Hematopoietic multipotent progenitor cell treated with erythropoietin and hydrocortisone succinate and interleukin-3 and kit ligand, for 8 days (in vitro differentiated cells): ENCODE results near the gene DDIT4L.
"Not testable (repeated sequence)": the region's sequence is repeated elsewhere in the genome, so short reads cannot be mapped to it uniquely, and the experiment has no call there.

Source experiments
- DNase-seq: peaks from one replicate; pipeline ENCODE4 v3.0.0-alpha.2; 2015

DDIT4L gene

DNA sequence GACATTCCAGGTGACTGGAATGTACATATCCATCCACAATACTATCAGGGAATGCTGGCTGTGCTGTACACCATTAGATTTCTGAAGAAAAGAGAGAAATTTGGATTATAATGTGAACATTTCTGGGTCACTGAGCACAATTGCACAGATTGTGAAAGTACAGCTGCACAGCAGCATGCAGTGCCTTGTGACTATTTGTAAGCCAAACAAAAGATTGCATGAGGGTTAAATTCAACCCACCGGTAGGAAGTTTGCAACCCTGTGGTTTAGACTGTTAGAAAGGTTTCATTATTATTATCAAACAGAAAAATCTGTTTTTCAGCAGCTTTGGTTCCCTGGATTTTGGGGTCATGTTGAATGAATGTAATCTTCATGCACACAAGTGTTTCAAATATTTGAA lies 24.5 kb downstream of the DDIT4L start:
- DNase-seq: no peak

DNA sequence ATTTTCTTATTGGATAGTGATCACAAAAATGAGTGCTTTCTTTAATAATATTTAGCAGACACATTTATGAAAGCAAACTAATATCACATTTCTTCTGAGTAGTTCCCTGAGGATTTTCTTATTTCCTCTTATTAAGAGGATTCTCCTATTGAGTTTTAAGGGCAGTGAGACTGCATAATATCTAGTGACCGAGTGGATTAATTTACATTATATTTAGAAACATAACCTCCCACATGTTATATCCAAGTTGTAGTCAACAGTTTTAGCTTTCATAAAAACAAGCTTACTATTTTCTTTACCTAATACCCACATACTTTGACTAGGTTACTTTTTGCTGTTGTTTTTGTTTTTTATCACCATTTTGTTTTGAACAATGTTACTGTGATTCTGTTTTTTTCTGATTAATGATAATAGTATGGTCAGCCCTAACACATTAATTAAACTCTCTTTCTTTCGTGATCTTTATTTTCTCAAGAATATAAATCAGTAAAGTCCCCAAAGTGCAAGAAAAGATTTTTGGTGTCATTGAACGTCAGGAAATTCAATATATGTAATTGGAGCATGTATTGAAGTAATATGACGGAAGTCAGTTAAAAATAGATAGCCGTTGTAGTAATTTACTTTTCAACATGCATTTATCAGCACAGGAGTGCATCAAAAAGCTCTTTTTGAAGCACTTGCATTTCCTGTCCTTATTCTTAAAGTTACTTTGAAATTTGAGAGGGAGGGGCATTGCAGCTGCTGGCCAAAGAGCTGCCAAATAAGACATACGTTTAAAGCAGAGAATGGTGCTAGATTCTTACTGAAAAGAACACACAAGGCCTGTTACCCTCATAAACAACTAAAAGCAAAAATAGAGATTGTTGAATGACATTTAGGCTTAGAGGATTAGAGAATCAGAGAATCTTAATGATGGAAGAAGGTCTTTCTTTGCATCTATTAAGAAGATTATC lies 25.2 kb downstream of the DDIT4L start:
- DNase-seq: no peak

DNA sequence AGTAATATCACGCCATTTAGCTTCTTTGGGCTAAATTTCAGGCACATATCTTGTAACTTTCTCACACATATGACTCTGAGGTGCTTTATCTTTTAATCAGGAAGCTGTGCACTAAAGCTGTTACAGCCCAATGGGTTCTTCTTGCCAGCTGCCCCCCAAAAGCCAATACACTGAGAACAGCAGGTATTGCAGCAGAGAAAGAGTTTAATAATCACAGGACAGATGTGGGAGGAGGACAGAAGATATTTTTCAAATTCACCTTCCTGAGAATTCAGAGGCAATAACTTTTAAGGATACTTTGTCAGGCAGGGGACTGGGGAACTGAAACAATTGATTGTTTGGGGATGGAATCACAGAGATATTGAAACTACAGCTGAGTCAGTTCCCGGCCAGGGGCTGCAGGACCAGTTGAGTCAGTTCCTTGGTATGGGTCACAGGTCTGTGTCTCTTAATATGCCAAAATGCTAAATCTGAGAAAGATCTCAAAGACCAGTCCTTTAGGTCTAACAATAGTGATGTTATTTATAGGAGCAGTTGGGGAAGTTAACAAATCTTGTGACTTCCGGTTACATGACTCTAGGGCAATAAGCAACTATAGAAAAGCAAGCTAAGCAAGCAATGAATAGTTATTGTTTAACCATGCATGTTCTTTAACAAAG lies 28.1 kb downstream of the DDIT4L start:
- no peak for DNase-seq

DNA sequence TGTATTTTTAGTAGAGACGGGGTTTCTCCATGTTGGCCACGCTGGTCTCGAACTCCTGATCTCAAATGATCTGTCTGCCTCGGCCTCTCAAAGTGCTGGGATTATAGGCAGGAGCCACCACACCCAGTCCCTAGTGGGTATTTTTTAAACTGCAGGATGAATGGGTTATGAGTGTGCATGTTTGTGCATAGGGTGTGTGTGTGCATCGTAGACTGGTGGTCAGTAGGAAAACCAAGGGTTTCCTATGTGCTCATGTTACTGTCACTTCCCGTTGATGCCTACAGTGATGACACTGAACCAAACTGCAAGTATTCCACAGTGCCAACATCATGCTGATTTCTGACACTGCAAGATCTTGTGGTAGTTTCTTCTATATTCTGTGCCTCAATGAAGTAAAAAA lies 41.1 kb downstream of the DDIT4L start:
- no peak for DNase-seq

DNA sequence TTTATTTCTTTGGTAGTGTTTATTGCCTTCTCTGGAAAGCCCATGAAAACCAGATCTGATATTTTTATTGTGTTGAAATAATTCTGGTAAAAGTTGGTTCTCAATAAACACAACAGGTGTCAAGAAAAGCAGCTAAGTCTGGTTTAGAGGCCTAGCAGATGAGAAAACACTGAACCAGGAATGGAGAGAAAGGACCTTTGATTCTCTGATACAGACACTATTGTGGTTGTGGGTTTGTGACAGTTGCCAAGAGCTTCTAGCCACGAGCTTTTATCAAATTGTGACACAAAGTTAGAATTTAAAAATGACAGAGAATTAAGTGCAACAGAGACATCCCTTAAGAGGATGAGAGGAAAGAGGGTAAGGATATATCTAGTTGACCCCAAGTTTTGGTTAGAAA lies 42.6 kb downstream of the DDIT4L start:
- no peak for DNase-seq

DNA sequence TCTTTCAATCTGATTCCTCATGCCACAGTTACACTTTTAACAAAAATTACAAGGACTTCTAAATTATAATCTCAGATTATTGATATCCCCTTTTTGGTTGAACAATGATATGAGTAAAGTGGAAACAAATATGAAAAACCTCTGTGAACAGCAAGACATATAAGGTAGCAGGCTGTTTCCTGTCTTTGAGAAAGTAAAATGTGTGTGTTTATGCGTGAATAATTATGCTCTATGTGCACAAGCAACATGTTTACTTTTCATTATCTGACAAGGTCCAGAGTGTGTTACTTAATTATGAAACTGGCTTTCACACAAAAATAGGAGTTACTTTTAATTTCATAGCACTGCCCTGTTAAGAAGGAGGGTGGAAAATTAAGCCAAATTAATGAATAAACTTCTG lies 43.1 kb downstream of the DDIT4L start:
- DNase-seq: no peak

DNA sequence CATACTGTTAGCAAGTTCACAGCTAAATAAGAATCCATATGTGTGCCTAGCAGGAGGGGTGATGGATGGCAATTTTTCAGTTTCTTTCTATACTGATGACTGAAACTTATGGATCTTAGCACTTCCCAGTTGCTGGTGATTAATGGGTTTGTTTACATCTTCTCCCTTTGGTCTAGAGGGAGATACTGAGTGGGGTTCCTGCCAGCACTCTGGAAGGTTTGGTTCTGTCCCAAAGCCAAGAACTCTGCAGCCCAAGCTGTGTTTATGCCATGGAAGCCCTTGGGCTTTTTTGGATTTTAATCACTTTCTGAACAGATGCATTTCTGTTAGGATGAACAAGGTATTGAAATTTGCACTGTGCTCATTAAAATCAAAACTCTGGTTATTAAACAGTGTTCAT lies 43.5 kb downstream of the DDIT4L start:
- no peak for DNase-seq

DNA sequence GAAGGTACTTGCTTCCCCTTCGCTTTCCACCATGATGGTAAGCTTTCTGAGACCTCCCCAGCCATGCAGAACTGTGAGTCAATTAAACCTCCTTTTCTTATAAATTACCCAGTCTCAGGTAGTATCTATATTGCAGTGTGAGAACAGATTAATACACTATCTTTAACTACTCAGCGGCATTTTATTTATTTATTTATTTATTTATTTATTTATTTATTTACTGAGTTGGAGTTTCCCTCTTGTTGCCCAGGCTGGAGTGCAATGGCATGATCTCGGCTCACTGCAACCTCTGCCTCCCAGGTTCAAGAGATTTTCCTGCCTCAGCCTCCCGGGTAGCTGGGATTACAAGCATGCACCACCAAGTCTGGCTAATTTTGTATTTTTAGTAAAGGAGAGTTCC lies 52.9 kb downstream of the DDIT4L start:
- DNase-seq: not testable (repeated sequence)
